Endometrial microvascular endothelial cells (primary cell): ENCODE measurements around the gene MAGEH1. TPM values are rescaled to one million over a fixed set of nuclear protein-coding genes. Genes with fewer than 3 reads are reported as not detected.
"Not testable (repeated sequence)": the region's sequence is repeated elsewhere in the genome, so short reads cannot be mapped to it uniquely, and the experiment has no call there.

Source experiments
- in situ Hi-C: cut with HindIII; loops from 2 replicates; pipeline ENCODE4 v1.10.0; 2017; ENCODE audit warnings: low sequenced_read_pairs, low pct_unique_long_range_greater_than_20kb; ENCODE audit errors: inconsistent ontology term
- total RNA-seq: library from RNA; depleted of rRNA; stranded (reverse); fragments of >200 nt; gene quantifications from one replicate; pipeline ENCODE4 v1.2.3, GENCODE V29; 2015; ENCODE audit errors: inconsistent ontology term

Gene MAGEH1, protein sequence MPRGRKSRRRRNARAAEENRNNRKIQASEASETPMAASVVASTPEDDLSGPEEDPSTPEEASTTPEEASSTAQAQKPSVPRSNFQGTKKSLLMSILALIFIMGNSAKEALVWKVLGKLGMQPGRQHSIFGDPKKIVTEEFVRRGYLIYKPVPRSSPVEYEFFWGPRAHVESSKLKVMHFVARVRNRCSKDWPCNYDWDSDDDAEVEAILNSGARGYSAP
- total RNA-seq: 15.2 TPM

DNA sequence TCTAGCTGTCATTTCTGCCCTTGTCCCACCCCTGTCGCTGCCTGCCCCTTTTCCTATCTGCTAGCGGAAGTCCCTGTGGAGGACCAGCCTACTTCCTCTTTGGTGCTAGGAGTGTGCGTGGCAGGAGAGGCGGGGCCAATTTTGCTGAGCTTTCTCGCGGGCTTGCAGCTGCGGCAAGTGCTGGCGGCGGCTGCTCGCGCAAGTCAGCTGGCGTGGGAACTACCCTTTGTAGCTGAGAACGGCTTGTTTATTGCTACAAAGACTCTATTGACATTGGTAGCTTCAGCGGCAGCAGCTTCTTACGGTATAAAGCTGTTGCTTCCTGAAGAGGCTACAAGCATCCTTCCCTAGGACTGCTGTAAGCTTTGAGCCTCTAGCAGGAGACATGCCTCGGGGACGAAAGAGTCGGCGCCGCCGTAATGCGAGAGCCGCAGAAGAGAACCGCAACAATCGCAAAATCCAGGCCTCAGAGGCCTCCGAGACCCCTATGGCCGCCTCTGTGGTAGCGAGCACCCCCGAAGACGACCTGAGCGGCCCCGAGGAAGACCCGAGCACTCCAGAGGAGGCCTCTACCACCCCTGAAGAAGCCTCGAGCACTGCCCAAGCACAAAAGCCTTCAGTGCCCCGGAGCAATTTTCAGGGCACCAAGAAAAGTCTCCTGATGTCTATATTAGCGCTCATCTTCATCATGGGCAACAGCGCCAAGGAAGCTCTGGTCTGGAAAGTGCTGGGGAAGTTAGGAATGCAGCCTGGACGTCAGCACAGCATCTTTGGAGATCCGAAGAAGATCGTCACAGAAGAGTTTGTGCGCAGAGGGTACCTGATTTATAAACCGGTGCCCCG, at the start of gene MAGEH1:
TSS of gene MAGEH1 (plus strand) at position 138 of the 843 bp plus-strand sequence. CDS start at position 386, 248 bp downstream.
- in situ Hi-C loops: no loop called here

DNA sequence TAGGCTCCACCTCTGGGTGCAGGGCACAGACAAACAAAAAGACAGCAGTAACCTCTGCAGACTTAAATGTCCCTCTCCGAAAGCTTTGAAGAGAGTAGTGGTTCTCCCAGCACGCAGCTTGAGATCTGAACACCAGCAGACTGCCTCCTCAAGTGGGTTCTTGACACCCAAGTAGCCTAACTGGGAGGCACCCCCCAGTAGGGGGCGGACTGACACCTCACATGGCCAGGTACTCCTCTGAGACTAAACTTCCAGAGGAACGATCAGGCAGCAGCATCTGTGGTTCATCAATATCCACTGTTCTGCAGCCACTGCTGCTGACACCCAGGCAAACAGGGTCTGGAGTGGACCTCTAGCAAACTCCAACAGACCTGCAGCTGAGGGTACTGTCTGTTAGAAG, 24.8 kb upstream of the MAGEH1 start:
- in situ Hi-C loops: not testable (repeated sequence)

DNA sequence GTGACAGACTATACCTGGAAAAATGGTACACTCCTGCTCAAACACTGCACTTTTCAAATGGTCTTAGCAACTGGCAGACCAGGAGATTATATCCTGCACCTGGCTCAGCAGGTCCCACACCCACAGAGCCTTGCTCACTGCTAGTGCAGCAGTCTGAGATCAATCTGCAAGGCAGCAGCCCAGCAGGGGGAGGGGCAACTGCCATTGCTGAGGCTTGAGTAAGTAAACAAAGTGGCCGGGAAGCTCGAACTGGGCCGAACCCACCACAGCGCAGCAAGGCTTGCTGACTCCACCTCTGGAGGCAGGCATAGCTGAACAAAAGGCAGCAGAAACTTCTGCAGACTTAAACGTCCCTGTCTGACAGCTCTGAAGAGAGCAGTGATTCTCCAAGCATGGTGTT, 8.5 kb upstream of the MAGEH1 start:
- in situ Hi-C loops: not testable (repeated sequence)

DNA sequence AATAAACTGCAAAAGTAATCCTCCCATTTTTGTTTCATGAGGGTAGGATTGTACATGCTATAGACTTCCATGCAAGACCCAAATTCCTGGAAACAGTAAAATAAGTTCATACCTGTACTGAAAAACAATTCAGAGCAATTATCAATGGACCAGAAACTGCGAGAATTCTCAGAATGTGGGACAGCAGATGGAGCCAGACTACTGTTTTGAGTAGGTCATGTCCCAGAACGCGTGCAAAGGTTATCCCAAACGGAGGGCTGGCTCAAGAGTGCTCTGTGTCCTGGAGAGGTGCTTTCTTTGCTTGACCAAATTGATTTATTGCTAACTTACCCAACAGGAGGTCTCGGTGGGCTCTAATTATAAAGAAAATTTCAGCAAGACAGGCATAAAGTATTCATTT, 1.7 kb upstream of the MAGEH1 start:
- in situ Hi-C loops: no loop called here

DNA sequence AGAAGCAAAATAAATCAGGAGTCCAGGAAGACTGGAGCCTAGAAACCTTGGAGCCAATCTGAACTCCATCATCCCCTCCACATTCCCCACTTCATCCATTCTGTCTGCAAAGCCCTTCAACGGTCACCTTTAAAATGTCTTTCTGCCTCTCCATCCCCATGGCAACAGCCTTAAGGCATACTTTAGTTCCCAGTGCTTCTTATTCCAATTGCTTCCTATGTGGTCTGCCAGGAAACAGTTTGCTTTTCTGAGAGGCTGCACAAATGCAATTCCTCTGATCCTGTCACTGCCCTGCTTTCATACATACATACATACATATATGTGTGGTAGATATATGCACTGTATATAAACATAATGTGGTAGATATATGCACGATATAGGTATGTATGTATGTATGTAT, 786 bp upstream of the MAGEH1 start:
- in situ Hi-C loops: no loop called here

DNA sequence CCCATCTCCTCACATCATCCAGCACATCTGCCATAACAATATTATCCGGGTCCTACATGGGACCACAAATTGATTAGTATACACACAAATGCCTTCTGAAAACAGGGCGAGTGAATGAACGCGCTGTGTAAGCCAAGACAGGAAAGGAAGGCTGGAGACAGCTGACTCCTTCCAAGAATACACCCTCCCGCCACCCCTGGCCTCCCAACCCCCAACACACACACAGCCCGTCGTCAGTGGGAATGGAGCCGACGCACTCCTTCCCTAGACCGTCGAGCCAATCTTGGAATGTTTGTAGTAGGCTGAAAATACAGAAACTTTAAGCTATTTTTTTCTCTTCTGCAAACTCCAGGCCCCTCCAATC, 319 bp upstream of the MAGEH1 start:
- in situ Hi-C loops: no loop called here

DNA sequence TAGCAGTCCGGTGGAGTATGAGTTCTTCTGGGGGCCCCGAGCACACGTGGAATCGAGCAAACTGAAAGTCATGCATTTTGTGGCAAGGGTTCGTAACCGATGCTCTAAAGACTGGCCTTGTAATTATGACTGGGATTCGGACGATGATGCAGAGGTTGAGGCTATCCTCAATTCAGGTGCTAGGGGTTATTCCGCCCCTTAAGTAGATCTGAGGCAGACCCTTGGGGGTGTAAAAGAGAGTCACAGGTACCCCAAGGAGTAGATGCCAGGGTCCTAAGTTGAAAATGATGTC, 852 bp downstream of the MAGEH1 start:
- in situ Hi-C loops: no loop called here

DNA sequence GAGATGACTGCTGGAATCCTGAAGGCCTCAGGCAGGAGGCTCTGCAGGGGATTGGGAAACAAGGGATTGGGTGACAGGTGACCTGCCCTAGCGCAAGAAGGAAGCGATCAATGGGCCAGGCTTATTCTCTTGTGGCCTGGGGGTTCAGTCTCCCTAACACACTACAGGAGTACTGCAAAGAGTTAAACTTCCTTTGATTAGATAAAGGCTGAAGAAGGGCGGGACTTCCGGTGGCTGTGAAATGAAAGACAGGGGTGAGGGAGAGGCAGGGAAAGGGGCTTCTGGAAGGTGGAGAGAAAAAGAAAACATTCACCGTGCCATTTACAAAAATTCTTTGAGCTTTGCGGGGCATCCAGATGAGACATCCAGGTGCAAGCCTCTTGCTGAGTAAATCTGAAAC, 3.8 kb downstream of the MAGEH1 start:
- in situ Hi-C loops: not testable (repeated sequence)

DNA sequence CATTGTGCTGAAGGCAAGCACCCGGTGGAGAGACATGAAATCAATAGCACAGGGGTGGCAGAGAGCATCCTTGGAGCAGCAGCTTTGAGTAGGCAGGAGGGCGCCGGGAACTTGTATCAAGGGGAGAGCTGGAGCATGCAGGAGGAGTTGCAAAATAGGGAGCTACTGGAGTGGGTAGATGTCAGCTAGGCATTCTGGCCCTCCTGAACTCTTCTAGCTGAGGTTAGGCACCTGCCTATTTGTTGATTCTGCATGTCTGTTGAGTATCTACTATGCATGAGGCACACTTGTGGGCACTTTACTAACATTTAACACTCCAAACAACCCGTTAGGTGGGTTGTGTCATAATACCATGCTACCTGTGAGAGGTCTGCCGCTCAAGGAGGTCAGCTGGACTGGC, 7.5 kb downstream of the MAGEH1 start:
- in situ Hi-C loops: not testable (repeated sequence)

DNA sequence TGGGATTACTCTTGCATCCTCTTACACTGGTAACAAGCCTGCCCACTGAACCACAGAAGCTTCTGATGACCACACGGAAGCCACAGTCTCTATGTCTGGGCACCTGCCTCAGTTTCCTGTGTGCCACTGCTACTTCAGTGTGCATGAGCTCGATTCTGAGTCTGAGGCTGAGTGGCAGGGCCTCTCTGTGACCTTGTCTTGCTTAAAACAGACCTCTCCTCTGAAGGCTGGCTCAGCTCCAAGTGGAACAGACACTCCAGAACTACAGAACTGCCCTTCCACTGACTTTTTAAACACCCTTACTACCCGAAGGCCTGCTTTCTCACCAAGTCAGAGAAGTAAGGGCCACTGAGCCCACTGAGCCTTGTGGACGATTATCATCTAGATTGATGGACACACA, 8.0 kb downstream of the MAGEH1 start:
- in situ Hi-C loops: not testable (repeated sequence)

DNA sequence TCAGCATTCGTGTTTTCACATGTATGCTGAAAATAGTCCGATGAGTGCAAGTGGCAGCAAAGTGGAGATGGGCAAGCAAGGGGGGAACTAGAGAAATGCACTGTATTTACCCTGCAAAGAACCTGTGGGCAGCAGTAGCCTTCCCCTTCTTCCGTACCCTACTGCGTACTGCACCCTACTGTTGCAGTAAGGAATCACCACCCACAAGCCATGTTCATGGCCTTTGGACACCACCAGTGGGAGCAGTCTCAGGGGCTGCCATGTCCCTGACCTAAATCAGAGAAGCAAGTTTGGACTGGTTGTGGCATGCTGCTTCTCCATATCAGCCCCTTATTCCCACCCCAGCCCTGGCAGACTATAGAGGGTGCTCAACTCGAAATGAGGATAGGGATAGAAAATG, 12.1 kb downstream of the MAGEH1 start:
- in situ Hi-C loops: not testable (repeated sequence)

DNA sequence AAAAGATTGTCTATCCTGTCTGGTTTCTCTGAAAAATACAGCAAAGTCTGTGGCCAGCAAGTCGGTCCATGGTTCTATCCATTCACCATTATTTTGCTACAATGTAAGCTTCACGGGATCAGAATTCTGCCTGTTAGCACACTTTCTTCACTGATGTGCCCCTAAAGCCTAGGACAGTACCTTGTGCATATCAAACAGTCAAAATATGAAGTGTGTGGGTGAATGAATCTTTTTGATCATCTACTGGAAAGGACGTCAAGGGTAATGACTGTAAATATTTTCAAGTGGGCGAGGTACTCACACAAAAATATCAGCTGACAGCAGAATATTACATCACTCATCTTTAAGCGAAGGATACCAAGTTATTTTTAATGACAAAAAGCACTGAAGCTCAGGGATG, 13.2 kb downstream of the MAGEH1 start:
- in situ Hi-C loops: not testable (repeated sequence)

DNA sequence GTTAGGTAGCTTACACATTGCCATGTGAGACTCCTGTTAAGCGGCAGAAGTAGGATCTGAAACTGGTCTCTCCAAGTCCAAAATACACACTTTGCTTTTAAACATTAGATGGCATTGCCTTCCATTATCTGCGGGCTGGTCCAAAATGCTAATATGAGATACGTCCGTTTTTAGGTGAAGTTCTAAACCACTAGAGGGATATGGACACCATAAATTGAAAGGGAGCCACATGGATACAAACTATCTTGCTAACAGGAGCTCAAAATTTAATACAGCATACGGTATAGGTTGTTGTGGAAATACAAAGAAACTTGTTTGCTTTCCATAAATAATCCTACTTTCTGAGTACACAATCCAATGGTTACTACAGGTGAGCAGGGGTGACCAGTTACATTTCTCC, 13.9 kb downstream of the MAGEH1 start:
- in situ Hi-C loops: not testable (repeated sequence)

DNA sequence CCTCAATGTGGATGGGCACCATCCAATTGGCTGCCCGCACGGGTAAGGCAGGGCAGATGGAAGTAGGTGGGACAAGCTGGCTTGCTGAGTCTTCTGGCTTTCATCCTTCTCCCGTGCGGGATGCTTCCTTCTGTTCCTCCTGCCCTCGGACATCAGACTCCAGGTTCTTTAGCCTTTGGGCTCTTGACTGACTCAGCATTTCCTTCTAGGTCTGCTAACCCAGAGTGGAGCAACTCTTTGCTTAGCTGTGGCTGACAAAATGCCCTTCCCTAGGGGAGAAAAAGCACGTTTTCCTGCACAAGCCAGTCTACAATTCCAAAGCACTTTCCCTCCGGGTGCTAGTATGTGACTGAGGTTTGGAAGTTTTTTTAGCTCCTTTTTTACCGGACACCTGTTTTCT, 28.0 kb downstream of the MAGEH1 start:
- in situ Hi-C loops: not testable (repeated sequence)

DNA sequence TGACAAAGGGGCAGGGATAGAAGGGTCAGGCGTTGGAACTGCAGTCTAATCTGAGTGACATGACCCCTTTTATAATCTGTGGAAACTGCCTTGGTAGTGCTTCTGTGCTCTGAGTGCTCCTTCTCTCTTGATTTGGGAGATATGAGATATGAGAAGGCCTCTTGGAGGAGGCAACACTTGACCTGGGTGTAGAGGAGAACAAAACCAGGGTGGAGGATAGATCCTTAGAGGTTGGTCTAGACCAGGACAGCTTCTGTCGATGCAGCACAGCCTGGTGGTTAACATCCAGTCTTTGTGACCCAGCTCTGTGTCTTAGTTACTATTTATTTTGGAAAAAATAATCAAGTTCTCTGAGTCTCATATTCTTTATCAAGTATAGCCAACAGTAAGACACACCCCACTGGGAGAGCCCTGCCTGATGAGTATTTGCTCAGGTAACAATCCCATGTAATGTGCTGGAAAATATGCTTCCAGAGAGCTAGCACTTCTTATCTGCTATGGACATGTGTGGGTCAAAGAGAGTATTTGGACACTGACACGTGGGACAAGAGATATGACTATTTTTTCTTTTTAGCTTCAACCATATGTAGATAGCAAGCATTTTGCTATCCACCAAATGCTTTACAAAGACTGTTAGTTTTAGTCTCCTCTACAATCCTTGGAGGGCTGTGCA, 28.6 kb downstream of the MAGEH1 start:
- in situ Hi-C loops: no loop called here

DNA sequence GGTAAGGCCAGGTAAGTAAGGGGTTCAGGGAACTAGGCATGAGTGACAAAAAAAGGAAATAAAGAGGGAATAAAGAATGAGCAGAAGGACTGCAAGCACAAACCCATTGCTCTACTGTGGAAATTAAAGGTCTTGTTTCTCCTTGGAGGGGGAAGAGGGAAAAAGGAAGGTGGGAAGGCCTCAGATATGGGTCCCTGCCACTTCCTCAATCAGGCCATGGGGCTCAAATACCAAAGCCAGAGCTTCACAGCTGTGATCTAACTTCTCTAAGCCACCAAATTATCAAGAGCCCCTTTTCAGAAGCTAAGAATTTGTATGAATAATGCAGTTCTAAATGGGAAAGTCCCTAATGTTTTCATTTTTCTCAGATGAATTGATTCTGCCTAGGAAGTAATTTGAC, 33.0 kb downstream of the MAGEH1 start:
- in situ Hi-C loops: no loop called here

DNA sequence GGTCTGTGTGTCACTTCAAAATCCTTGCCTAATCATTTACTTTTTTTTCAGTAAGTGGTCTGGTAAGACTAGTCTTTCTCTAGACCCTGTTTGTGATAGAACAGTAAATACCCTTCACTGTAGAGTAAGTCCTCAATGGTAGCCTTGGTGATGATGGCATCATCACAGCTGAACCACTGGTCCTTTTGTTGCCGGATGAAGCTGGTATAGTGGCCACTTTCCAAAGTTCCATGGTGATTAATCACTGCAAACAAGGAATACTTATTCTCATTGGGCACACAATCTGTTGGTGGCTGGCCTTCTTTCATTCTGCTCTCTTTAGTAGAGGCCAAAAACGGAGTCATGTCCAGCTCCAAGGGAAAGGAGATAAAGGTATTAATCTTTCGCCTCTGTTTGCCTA, 34.8 kb downstream of the MAGEH1 start:
- in situ Hi-C loops: no loop called here

DNA sequence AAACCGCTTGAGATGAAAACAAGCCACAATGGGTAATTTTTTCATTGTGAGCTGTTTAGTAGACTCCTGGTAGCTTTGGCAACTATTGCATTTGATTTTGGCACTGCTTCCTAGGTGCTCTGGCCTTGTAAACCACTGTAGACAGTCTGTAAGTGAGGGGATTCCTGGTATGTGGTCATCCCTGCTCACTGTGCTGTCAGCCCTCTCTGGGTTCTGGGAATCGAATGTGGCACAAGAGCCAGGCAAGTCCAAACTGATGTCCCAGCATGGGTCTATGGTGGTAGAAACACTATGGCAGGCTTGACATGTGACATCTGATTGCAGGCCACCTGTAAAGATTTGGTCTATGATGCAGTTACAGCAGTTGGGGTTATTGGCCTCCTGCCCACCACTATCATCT, 35.2 kb downstream of the MAGEH1 start:
- in situ Hi-C loops: no loop called here

DNA sequence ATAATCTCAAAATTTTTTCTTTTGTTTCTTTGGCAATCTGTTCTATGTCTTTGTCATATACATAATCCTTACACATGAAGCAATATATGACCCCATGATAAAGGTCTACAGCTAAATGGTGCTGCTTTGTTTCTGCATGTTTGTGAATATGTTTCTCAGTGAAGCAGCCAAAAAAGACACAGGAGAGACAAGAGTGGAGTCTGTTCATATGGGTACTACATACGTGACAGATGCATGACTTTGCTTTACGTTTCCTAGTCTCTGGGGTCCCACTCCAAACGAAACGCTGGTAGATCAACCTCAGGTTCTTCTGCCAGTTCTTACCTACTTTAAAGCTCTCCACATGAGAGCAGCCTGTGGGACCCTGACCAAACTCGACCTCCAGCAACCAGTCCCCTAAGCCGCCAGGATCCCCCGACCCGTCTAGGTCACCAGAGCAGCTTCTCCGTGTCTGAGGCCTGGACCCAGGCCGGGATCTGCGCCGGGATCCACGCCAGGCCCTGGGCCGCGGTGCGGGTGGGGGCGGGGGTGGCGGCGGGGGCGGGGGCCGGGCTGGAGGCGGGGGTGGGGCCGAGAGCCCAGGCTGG, 36.2 kb downstream of the MAGEH1 start:
- in situ Hi-C loops: no loop called here
